H9 (cell line): Measurements from ENCODE around the gene ZNF526. TPM values are rescaled to one million over a fixed set of nuclear protein-coding genes. Genes with fewer than 3 reads are reported as not detected.

Experiments used
- DNase-seq: peaks from one replicate; pipeline ENCODE4 v3.0.0-alpha.2; 2017
- H2AFZ ChIP-seq: one replicate; pipeline ENCODE4 v1.6.1; 2013; ENCODE audit warnings: mild to moderate bottlenecking, low read length, control low read depth, moderate library complexity
- H2AK5ac ChIP-seq: 2 replicates; pipeline ENCODE4 v1.6.1; 2013; ENCODE audit warnings: low read length, control low read depth, mixed read lengths; ENCODE audit not compliant: insufficient read length
- H2BK120ac ChIP-seq: one replicate; pipeline ENCODE4 v1.6.1; 2013; ENCODE audit warnings: low read depth, mild to moderate bottlenecking, low read length, control low read depth, inconsistent platforms; ENCODE audit not compliant: poor library complexity, severe bottlenecking
- H2BK12ac ChIP-seq: 2 replicates; pipeline ENCODE4 v1.6.1; 2013; ENCODE audit warnings: low read length, control low read depth, mixed read lengths, low read depth; ENCODE audit not compliant: insufficient read length
- H2BK15ac ChIP-seq: 2 replicates; pipeline ENCODE4 v1.6.1; 2013; ENCODE audit warnings: low read depth, low read length, control low read depth
- H2BK20ac ChIP-seq: one replicate; pipeline ENCODE4 v1.6.1; 2013; ENCODE audit warnings: low read depth, mild to moderate bottlenecking, low read length, control low read depth, inconsistent platforms; ENCODE audit not compliant: poor library complexity, severe bottlenecking
- H2BK5ac ChIP-seq: 2 replicates; pipeline ENCODE4 v1.6.1; 2013; ENCODE audit warnings: low read length, control low read depth, mixed read lengths; ENCODE audit not compliant: insufficient read length
- H3K14ac ChIP-seq: 2 replicates; pipeline ENCODE4 v1.6.1; 2013; ENCODE audit warnings: low read length, control low read depth; ENCODE audit not compliant: insufficient read depth
- H3K18ac ChIP-seq: 2 replicates; pipeline ENCODE4 v1.6.1; 2013; ENCODE audit warnings: low read depth, mild to moderate bottlenecking, mixed read lengths, low read length, control low read depth; ENCODE audit not compliant: insufficient read length
- H3K23ac ChIP-seq: 2 replicates; pipeline ENCODE4 v1.6.1; 2013; ENCODE audit warnings: low read length, control low read depth, mixed read lengths, low read depth; ENCODE audit not compliant: insufficient read length
- H3K23me2 ChIP-seq: 2 replicates; pipeline ENCODE4 v1.6.1; 2013; ENCODE audit warnings: low read depth, mild to moderate bottlenecking, mixed read lengths, low read length, control low read depth; ENCODE audit not compliant: insufficient read length, poor library complexity, severe bottlenecking
- H3K27ac ChIP-seq: 2 replicates; pipeline ENCODE4 v1.5.1; 2013; ENCODE audit warnings: low read length, control low read depth, mixed read lengths, low read depth; ENCODE audit not compliant: insufficient read length
- H3K27me3 ChIP-seq: 2 replicates; pipeline ENCODE4 v1.6.1; 2013; ENCODE audit warnings: low read length, control low read depth, inconsistent platforms; ENCODE audit not compliant: insufficient read depth
- H3K4ac ChIP-seq: 2 replicates; pipeline ENCODE4 v1.6.1; 2013; ENCODE audit warnings: low read depth, mild to moderate bottlenecking, control low read depth, inconsistent platforms, low read length, moderate library complexity
- H3K4me1 ChIP-seq: 2 replicates; pipeline ENCODE4 v1.6.1; 2013; ENCODE audit warnings: low read length, control low read depth, inconsistent platforms; ENCODE audit not compliant: insufficient read depth
- H3K4me2 ChIP-seq: 2 replicates; pipeline ENCODE4 v1.6.1; 2013; ENCODE audit warnings: low read length, control low read depth, mixed read lengths; ENCODE audit not compliant: insufficient read length, insufficient read depth
- H3K56ac ChIP-seq: 2 replicates; pipeline ENCODE4 v1.6.1; 2013; ENCODE audit warnings: low read depth, mild to moderate bottlenecking, mixed read lengths, low read length, control low read depth; ENCODE audit not compliant: insufficient read length
- H3K79me1 ChIP-seq: 2 replicates; pipeline ENCODE4 v1.6.1; 2013; ENCODE audit warnings: low read depth, mild to moderate bottlenecking, moderate library complexity, low read length, control low read depth, inconsistent platforms; ENCODE audit not compliant: insufficient read depth, poor library complexity, severe bottlenecking
- H3K79me2 ChIP-seq: 2 replicates; pipeline ENCODE4 v1.6.1; 2013; ENCODE audit warnings: low read length, control low read depth, inconsistent platforms; ENCODE audit not compliant: insufficient read depth
- H3K9ac ChIP-seq: 2 replicates; pipeline ENCODE4 v1.6.1; 2013; ENCODE audit warnings: low read length, control low read depth, mixed read lengths; ENCODE audit not compliant: insufficient read length; ENCODE audit errors: extremely low read depth
- H3K9me3 ChIP-seq: one replicate; pipeline ENCODE4 v1.6.1; 2013; ENCODE audit warnings: low read depth, low read length, inconsistent platforms; ENCODE audit not compliant: control insufficient read depth
- H3T11ph ChIP-seq: one replicate; pipeline ENCODE4 v1.6.1; 2013; ENCODE audit warnings: mild to moderate bottlenecking, low read length, control low read depth, inconsistent platforms
- H4K20me1 ChIP-seq: one replicate; pipeline ENCODE4 v1.6.1; 2013; ENCODE audit not compliant: control insufficient read depth, insufficient read length, insufficient read depth
- H4K5ac ChIP-seq: 2 replicates; pipeline ENCODE4 v1.6.1; 2013; ENCODE audit warnings: low read depth, mild to moderate bottlenecking, mixed read lengths, low read length, control low read depth; ENCODE audit not compliant: insufficient read length
- H4K8ac ChIP-seq: replicated peaks from 2 replicates; pipeline ENCODE4 v1.6.1; 2013; ENCODE audit warnings: low read length, control low read depth, mixed read lengths, low read depth; ENCODE audit not compliant: insufficient read length
- H4K91ac ChIP-seq: 2 replicates; pipeline ENCODE4 v1.6.1; 2013; ENCODE audit warnings: low read depth, mild to moderate bottlenecking, moderate library complexity, mixed read lengths, low read length, control low read depth; ENCODE audit not compliant: insufficient read length
- H3K27ac Mint-ChIP-seq, 3 experiments: 2 replicates in 2 of 3; 3 replicates in 1 of 3; pipeline ENCODE4 v1.8.0; 2020 to 2021; ENCODE audit warnings: mixed read lengths in 3 of 3, mild to moderate bottlenecking in 1 of 3, moderate library complexity in 1 of 3
- H3K27me3 Mint-ChIP-seq: 2 replicates; pipeline ENCODE4 v1.8.0; 2021; ENCODE audit warnings: low read depth, mild to moderate bottlenecking, moderate library complexity, mixed read lengths
- H3K36me3 Mint-ChIP-seq, 3 experiments: 2 replicates in 2 of 3; 3 replicates in 1 of 3; pipeline ENCODE4 v1.8.0; 2020 to 2021; ENCODE audit warnings: low read depth in 3 of 3, mixed read lengths in 3 of 3; ENCODE audit not compliant: insufficient read depth in 1 of 3
- H3K4me1 Mint-ChIP-seq, 2 experiments: 2 replicates each; pipeline ENCODE4 v1.8.0; 2020; ENCODE audit warnings: mixed read lengths in 2 of 2
- H3K4me3 Mint-ChIP-seq, 2 experiments: 2 replicates in 1 of 2; 3 replicates in 1 of 2; pipeline ENCODE4 v1.8.0; 2020 to 2021; ENCODE audit warnings: mild to moderate bottlenecking in 2 of 2, mixed read lengths in 2 of 2, moderate library complexity in 1 of 2
- H3K9me3 Mint-ChIP-seq, 2 experiments: 2 replicates in 1 of 2; 3 replicates in 1 of 2; pipeline ENCODE4 v1.8.0; 2020; ENCODE audit warnings: mild to moderate bottlenecking in 2 of 2, mixed read lengths in 2 of 2, moderate library complexity in 1 of 2
- WGBS: extraction: QIAGEN DNeasy Blood & Tissue Kit; methylation state at CpG from one replicate; pipeline ENCODE4 v1.1.7; 2013; ENCODE audit warnings: missing lambda C conversion rate, low lambda C conversion rate, mixed read lengths; ENCODE audit not compliant: insufficient read length; ENCODE audit errors: extremely low coverage; 5-methylcytosine and 5-hydroxymethylcytosine counted together
- total RNA-seq: library from RNA; stranded (reverse); gene quantifications from 2 replicates; pipeline ENCODE4 v1.2.1, GENCODE V29; 2021
- TF ChIP-seq, protein P1 (sequence below): fragments of 200-600 bp; sonication (generic); conservative IDR thresholded peaks from 3 replicates; pipeline ENCODE4 v1.8.0; 2021; ENCODE audit warnings: antibody characterized with exemption, mild to moderate bottlenecking

Gene ZNF526
- total RNA-seq, 1 experiment from 2014 or later = 20.5 TPM

DNA sequence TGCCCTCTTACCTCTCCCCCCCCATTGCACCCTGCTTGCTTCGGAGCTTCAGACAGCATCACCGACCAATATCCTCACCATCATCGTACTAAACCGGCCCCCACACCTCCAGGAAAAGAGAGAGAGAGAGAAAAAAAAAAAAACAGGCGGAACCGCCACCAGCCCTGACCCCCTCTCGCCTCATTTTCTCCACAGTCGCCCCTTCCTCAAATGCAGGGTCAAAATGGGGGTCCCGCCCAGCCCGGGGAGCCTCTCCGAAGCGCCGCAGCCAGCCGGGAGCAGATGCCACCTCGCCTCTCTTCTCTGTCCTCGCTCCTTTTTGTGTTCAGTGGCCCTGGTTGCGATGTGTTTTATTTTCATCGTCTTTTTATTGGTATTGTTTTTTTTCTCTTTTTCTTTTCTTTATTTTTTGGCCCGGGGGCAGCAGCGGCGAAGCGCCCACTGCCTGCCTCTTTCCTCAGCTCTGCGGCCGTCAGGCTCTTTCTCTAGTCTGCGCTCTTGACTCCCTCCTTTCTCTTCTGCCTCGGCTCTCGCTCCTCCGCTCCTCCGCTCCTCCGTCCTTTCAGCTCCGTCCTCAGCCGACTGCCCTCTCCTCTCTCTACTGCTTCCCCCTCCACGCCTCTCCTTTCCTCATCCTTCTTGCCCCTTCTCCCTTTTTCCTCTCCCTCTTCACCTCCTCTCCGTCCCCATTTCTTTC, 44.0 kb upstream of the ZNF526 start:
- H3K27ac Mint-ChIP-seq = no peak overlapping the region
- Histone ChIP-seq H4K20me1 (no peaks in the 10 kb centered on the region), H3K23me2 (peaks cover 14% of the 10 kb centered on the region), H3K9ac (no peak overlapping the region), H2AFZ (no peak overlapping the region), H3K23ac (no peak overlapping the region), H2BK5ac (no peak overlapping the region), H2AK5ac (no peak overlapping the region), H4K5ac (no peak overlapping the region), H4K8ac (no peak overlapping the region), H3K27ac (no peak overlapping the region), H3K18ac (no peak overlapping the region), H3K9me3 (no peaks in the 10 kb centered on the region), H3K79me1 (no peaks in the 10 kb centered on the region), H3K79me2 (no peaks in the 10 kb centered on the region), H3T11ph (no peak overlapping the region), H3K27me3 (peaks cover 42% of the 10 kb centered on the region), H3K14ac (no peak overlapping the region), H3K4me2 (peak overlapping the region; percentile 91), H4K91ac (no peak overlapping the region), H3K56ac (no peak overlapping the region), H2BK15ac (no peak overlapping the region), H3K4ac (no peak overlapping the region), H2BK12ac (no peak overlapping the region), H2BK20ac (no peak overlapping the region), H2BK120ac (no peak overlapping the region), H3K4me1 (no peaks in the 10 kb centered on the region)
- WGBS = no CpG with 5 or more reads among the region's 34 CpGs
- H3K27me3 Mint-ChIP-seq = peaks cover 51% of the 10 kb centered on the region
- peak; percentile 53 for DNase-seq
- peak overlapping the region; percentile 66 to 84 for H3K4me3 Mint-ChIP-seq
- no peaks in the 10 kb centered on the region for H3K9me3 Mint-ChIP-seq
- TF ChIP-seq, protein P1, sequence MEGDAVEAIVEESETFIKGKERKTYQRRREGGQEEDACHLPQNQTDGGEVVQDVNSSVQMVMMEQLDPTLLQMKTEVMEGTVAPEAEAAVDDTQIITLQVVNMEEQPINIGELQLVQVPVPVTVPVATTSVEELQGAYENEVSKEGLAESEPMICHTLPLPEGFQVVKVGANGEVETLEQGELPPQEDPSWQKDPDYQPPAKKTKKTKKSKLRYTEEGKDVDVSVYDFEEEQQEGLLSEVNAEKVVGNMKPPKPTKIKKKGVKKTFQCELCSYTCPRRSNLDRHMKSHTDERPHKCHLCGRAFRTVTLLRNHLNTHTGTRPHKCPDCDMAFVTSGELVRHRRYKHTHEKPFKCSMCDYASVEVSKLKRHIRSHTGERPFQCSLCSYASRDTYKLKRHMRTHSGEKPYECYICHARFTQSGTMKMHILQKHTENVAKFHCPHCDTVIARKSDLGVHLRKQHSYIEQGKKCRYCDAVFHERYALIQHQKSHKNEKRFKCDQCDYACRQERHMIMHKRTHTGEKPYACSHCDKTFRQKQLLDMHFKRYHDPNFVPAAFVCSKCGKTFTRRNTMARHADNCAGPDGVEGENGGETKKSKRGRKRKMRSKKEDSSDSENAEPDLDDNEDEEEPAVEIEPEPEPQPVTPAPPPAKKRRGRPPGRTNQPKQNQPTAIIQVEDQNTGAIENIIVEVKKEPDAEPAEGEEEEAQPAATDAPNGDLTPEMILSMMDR = no peak
- H3K4me1 Mint-ChIP-seq = peaks cover 11 to 23% of the 10 kb centered on the region in 2 experiments
- H3K36me3 Mint-ChIP-seq = no peaks in the 10 kb centered on the region
